Measurements from ENCODE around the gene NXF1. TPM values are rescaled to one million over a fixed set of nuclear protein-coding genes. Genes with fewer than 3 reads are reported as not detected.

The NXF1 gene
- total and polyA plus RNA-seq, 4 donors: 17.3 to 38.3 (median 32.7) TPM

GRCh38 chr11:62847767-62848314, 42.6 kb upstream of the NXF1 start:
- Histone ChIP-seq H3K9ac (ENCODE audit: low read depth in 1 of 2, low read length in 2 of 2) (no peak overlapping the region), H3K27ac (ENCODE audit: low read depth in 1 of 2, low read length in 2 of 2) (no peak overlapping the region), H3K36me3 (ENCODE audit: control insufficient read depth in 4 of 4, insufficient read depth in 3 of 4, low read depth in 1 of 4, low read length in 3 of 4) (peaks cover 0 to 14% (median 13%) of the 10 kb centered on the region in 4 donors), H3K4me3 (ENCODE audit: low read depth in 1 of 3, low read length in 3 of 3) (no peak overlapping the region), H3K27me3 (ENCODE audit: control insufficient read depth in 4 of 4, insufficient read depth in 4 of 4, low read length in 3 of 4) (no peaks in the 10 kb centered on the region), H3K9me3 (ENCODE audit: control insufficient read depth in 4 of 4, low read length in 3 of 4) (no peaks in the 10 kb centered on the region), H3K4me1 (ENCODE audit: control insufficient read depth in 4 of 4, insufficient read depth in 4 of 4, low read length in 3 of 4) (peaks cover 0 to under 1% (median 0%) of the 10 kb centered on the region in 4 donors)
- TF ChIP-seq ZBTB33 (IDR thresholded peaks at IDR 0.05): no peak
- TF ChIP-seq SP1 (IDR thresholded peaks at IDR 0.05): no peak
- no peak for TF ChIP-seq JUND (IDR thresholded peaks at IDR 0.05)
- TF ChIP-seq, protein P1, sequence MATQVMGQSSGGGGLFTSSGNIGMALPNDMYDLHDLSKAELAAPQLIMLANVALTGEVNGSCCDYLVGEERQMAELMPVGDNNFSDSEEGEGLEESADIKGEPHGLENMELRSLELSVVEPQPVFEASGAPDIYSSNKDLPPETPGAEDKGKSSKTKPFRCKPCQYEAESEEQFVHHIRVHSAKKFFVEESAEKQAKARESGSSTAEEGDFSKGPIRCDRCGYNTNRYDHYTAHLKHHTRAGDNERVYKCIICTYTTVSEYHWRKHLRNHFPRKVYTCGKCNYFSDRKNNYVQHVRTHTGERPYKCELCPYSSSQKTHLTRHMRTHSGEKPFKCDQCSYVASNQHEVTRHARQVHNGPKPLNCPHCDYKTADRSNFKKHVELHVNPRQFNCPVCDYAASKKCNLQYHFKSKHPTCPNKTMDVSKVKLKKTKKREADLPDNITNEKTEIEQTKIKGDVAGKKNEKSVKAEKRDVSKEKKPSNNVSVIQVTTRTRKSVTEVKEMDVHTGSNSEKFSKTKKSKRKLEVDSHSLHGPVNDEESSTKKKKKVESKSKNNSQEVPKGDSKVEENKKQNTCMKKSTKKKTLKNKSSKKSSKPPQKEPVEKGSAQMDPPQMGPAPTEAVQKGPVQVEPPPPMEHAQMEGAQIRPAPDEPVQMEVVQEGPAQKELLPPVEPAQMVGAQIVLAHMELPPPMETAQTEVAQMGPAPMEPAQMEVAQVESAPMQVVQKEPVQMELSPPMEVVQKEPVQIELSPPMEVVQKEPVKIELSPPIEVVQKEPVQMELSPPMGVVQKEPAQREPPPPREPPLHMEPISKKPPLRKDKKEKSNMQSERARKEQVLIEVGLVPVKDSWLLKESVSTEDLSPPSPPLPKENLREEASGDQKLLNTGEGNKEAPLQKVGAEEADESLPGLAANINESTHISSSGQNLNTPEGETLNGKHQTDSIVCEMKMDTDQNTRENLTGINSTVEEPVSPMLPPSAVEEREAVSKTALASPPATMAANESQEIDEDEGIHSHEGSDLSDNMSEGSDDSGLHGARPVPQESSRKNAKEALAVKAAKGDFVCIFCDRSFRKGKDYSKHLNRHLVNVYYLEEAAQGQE (IDR thresholded peaks at IDR 0.05): no peak
- no peak for TF ChIP-seq FOXA1 (IDR thresholded peaks at IDR 0.05)
- no peak for TF ChIP-seq TAF1 (conservative IDR thresholded peaks at IDR 0.05)
- no peak for TF ChIP-seq FOXA2 (IDR thresholded peaks at IDR 0.05)
- no peak for TF ChIP-seq CTCF (IDR thresholded peaks at IDR 0.05; ENCODE audit: low read depth, low read length, missing input control)
- TF ChIP-seq, protein P2, sequence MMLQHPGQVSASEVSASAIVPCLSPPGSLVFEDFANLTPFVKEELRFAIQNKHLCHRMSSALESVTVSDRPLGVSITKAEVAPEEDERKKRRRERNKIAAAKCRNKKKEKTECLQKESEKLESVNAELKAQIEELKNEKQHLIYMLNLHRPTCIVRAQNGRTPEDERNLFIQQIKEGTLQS (IDR thresholded peaks at IDR 0.05): no peak
- TF ChIP-seq HNF4G (IDR thresholded peaks at IDR 0.05): no peak
- no peak for TF ChIP-seq HNF4A (conservative IDR thresholded peaks at IDR 0.05)
- no peak for TF ChIP-seq YY1 (IDR thresholded peaks at IDR 0.05)
- TF ChIP-seq GABPA (IDR thresholded peaks at IDR 0.05 in 1 of 2, conservative IDR thresholded peaks at IDR 0.05 in 1 of 2): no peak
- WGBS: 93% methylated on average over 1 of the region's 1 CpG
- DNase-seq (ENCODE audit: low spot score): no peak

DNA sequence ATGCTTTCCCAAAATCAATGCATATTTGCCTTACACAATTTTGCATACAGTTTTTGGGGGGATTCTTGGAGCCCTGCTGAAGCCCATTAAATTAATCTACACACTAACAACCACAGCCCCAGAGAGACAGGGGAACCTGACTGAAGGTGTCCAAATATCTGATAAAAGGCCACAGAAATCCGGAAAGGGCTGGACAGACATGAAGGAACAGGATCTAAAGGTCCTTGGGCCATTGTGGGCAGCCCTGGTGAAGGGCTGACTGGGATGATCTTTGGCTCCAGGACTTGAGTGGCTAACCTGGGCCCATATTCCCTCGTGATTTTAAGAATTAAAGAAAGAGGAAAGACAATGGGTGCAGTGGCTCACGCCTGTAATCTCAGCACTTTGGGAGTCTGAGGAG, 40.9 kb upstream of the NXF1 start:
- 88% methylated on average over 3 of the region's 3 CpGs for WGBS
- no peak for DNase-seq (ENCODE audit: low spot score)
- Histone ChIP-seq H3K27ac (ENCODE audit: low read depth in 1 of 2, low read length in 2 of 2) (no peak overlapping the region), H3K36me3 (ENCODE audit: control insufficient read depth in 4 of 4, insufficient read depth in 3 of 4, low read depth in 1 of 4, low read length in 3 of 4) (no peaks in the 10 kb centered on the region), H3K9me3 (ENCODE audit: control insufficient read depth in 4 of 4, low read length in 3 of 4) (no peaks in the 10 kb centered on the region), H3K4me3 (ENCODE audit: low read depth in 1 of 3, low read length in 3 of 3) (no peak overlapping the region), H3K27me3 (ENCODE audit: control insufficient read depth in 4 of 4, insufficient read depth in 4 of 4, low read length in 3 of 4) (no peaks in the 10 kb centered on the region), H3K4me1 (ENCODE audit: control insufficient read depth in 4 of 4, insufficient read depth in 4 of 4, low read length in 3 of 4) (peaks cover 0 to 9% (median 6%) of the 10 kb centered on the region in 4 donors), H3K9ac (ENCODE audit: low read depth in 1 of 2, low read length in 2 of 2) (no peak overlapping the region)
- TF ChIP-seq CTCF (IDR thresholded peaks at IDR 0.05; ENCODE audit: low read depth, low read length, missing input control) (no peak), MAX (IDR thresholded peaks at IDR 0.05) (no peak), FOXA2 (IDR thresholded peaks at IDR 0.05) (no peak), TAF1 (conservative IDR thresholded peaks at IDR 0.05) (no peak), HNF4G (IDR thresholded peaks at IDR 0.05) (no peak)

All from liver (tissue), 9 donors.